NT2/D1 (cell line): ENCODE data around the gene TBC1D22A.

ENCODE experiments used
- DNase-seq: peaks from one replicate; pipeline ENCODE4 v3.0.0-alpha.2; 2011; ENCODE audit warnings: low read depth, low spot score
- H3K27me3 ChIP-seq: 2 replicates; pipeline ENCODE4 v1.6.0; 2011; ENCODE audit warnings: mild to moderate bottlenecking; ENCODE audit not compliant: insufficient read length, insufficient read depth
- H3K36me3 ChIP-seq: 2 replicates; pipeline ENCODE4 v1.6.1; 2011; ENCODE audit warnings: mild to moderate bottlenecking, low read length, mixed read lengths; ENCODE audit not compliant: insufficient read depth, insufficient read length
- H3K4me1 ChIP-seq: 2 replicates; pipeline ENCODE4 v1.5.1; 2011; ENCODE audit not compliant: insufficient read depth, insufficient read length
- H3K4me3 ChIP-seq: 2 replicates; pipeline ENCODE4 v1.5.1; 2011; ENCODE audit warnings: low read depth; ENCODE audit not compliant: insufficient read length
- H3K9ac ChIP-seq: 2 replicates; pipeline ENCODE4 v1.6.0; 2011; ENCODE audit warnings: low read depth; ENCODE audit not compliant: insufficient read length
- H3K9me3 ChIP-seq: 2 replicates; pipeline ENCODE4 v1.5.1; 2011; ENCODE audit warnings: mild to moderate bottlenecking, low read length; ENCODE audit not compliant: insufficient read depth
- SUZ12 ChIP-seq: IDR thresholded peaks from 2 replicates; pipeline ENCODE4 v1.6.1; 2011; ENCODE audit not compliant: insufficient read length, insufficient read depth; ENCODE audit errors: extremely low read depth
- YY1 ChIP-seq: IDR thresholded peaks from 2 replicates; pipeline ENCODE4 v1.6.1; 2011; ENCODE audit not compliant: insufficient read length, insufficient read depth
- ZNF274 ChIP-seq: IDR thresholded peaks from 2 replicates; pipeline ENCODE4 v1.6.1; 2011; ENCODE audit warnings: mild to moderate bottlenecking, low read depth, low read length

Gene TBC1D22A

DNA sequence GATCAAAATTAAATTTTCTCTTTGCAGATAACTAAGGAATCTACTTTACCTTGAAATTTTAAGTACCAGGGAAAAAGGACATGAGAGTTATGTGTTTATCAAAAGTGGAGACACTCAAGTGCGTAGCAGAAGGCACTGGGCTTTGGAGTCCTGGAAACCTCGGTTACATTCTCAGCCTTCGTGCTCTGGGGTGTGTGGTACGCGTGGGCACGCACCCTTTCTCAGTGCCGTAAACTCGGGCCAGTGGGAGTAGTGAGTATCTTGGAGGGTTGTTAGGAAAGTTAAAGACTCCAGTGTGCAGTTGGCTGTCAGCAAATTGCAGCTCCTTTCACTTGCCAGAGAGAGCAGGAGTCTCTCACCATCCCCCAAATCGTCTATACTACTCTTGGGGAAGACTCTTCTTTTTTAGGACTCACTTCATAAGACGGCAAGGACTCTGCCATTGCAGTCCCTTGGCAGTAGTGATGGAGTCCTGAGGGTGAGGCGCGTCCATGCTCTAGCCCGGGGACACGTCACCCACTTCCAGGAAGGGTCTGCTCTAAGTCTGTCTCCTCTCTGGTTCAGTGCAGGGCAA is 171.8 kb downstream of the TBC1D22A start:
- H3K9ac ChIP-seq: no peak overlapping the region

DNA sequence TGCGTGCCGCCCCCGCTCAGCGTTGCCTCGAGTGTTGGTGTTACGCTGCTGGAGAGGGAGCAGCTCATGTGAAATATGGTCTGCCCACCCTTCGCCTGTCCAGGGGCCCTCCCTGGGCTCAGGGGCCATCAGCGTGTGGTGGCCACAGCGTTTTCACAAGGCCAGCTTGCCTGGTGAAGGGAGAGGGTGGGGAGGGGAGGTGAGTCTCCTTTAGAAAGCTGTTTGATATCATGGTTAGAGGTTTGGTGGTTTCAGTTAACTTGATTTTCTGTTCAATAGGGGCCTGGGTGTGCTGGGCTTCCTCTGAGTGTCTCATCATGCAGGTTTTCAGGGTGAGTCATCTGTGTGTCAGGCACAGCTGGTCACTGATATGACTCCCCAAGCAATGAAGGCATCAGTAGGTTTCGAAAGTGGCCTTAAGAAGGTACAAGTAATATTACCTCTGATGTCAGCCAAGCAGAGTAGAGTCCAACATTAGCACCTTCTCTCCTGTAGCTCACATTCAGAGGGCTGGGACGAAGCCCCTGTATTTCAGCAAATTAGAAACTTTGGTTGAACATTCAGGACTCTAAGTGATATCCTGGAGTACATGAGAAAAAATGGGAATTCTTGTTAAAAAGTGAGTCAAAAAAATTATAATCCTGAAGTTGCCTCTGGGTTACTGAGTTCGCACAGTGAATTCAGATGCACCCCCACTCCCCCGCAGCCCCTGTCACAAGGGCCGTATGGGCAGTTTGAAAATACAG is 172.5 kb downstream of the TBC1D22A start:
- Histone ChIP-seq H3K4me3 (no peak overlapping the region), H3K9me3 (no peaks in the 10 kb centered on the region; the same call in 1 of the 2 replicates), H3K9ac (no peak overlapping the region), H3K27me3 (no peaks in the 10 kb centered on the region), H3K36me3 (peaks cover 3% of the 10 kb centered on the region), H3K4me1 (no peaks in the 10 kb centered on the region)
- DNase-seq: no peak
- TF ChIP-seq YY1 (no peak), SUZ12 (no peak), ZNF274 (no peak)

More for the DNA sequence above, 171.8 kb downstream of the TBC1D22A start:
- TF ChIP-seq YY1 (no peak), SUZ12 (no peak), ZNF274 (no peak)
- no peak for DNase-seq
- Histone ChIP-seq H3K4me1 (no peaks in the 10 kb centered on the region), H3K27me3 (no peaks in the 10 kb centered on the region), H3K36me3 (peaks cover 5% of the 10 kb centered on the region), H3K9me3 (no peaks in the 10 kb centered on the region; the same call in 1 of the 2 replicates), H3K4me3 (no peak overlapping the region)

DNA sequence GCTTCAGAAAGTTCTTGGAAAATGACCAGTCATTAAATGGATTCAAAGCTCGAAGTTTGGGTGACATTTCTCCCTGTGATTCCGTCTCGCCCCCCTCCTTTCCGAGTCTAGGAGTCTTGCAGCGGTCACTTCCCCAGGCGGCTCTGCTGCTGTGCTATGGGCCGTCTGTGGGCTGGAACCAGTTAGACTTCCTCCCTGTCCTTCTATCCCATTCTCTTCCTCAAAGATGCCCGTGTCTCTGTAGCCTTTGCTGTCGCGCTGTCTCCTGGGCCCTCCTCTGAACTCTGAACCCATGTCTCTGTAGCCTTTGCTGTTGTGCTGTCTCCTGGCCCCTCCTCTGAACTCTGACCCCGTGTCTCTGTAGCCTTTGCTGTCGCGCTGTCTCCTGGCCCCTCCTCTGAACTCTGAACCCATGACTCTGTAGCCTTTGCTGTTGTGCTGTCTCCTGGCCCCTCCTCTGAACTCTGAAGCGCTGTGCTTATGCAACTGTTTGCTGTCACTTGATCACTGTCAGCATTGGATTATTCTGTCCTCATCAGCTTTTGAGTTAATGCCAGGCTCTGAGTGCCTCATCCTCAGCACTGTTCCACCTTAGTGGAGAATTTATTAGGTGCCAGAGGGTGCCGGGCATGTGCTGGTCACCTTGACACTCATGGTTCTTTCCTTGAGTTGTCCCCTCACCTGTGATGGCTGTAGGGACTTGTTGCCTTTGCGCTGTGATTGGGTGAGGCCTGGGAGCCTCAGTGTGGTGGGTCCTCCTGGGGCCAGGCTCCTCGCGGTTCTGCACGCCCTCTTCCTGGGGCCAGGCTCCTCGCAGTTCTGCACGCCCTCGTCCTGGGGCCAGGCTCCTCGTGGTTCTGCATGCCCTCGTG is 173.3 kb downstream of the TBC1D22A start:
- no peak for DNase-seq
- Histone ChIP-seq H3K36me3 (peaks cover 3% of the 10 kb centered on the region), H3K4me3 (no peak overlapping the region), H3K9me3 (no peaks in the 10 kb centered on the region; the same call in 1 of the 2 replicates), H3K27me3 (no peaks in the 10 kb centered on the region), H3K9ac (no peak overlapping the region), H3K4me1 (no peaks in the 10 kb centered on the region)
- TF ChIP-seq SUZ12: no peak
- no peak for TF ChIP-seq ZNF274
- no peak for TF ChIP-seq YY1

DNA sequence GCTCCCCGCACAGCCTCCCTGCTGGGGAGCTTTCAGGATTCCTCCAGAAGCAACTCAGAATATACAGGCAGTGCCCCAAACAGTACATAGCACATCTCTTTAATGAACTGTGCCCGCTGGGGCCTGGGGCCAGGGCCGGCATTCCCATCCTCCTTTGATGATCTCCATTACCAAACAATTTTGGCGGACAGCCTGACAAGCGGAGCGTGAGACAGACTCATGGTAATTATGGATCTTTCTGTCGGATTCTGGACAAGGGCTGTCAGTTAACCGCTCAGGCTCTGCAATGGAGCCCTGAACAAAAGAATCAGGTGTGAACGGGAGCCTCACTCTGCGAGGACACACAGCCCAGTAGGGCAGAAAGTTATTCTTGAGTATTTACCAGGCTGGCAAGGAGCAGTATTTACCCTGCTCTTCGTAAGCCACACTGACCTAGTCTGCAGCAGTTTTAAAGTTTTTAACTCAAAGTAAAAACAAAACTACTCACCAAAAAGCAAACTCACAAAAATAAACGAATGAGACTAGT is 174.0 kb downstream of the TBC1D22A start:
- TF ChIP-seq YY1: no peak
- no peak for TF ChIP-seq SUZ12
- TF ChIP-seq ZNF274: no peak
- Histone ChIP-seq H3K9me3 (no peaks in the 10 kb centered on the region; the same call in 1 of the 2 replicates), H3K4me1 (no peaks in the 10 kb centered on the region), H3K27me3 (no peaks in the 10 kb centered on the region), H3K9ac (no peak overlapping the region), H3K36me3 (peaks cover 3% of the 10 kb centered on the region), H3K4me3 (no peak overlapping the region)
- DNase-seq: no peak

DNA sequence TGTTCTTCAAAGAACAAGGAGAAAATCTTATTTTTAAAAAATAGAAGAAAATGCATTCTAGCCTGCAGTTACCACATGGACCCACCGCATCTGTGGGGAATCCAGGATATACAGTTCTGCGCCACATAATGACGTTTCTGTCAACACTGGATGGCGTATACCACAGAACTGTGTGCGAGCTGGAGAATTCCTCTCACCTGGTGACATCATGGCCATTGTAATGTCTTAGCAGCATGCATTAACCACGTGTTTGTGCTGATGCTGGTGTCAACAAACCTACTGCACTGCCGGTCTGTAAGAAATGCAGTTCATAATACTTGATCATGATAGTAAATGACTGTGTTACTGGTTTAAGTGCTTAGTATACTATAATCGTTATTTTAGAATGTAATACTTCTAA is 174.7 kb downstream of the TBC1D22A start:
- TF ChIP-seq SUZ12 (no peak), ZNF274 (no peak), YY1 (no peak)
- Histone ChIP-seq H3K9ac (no peak overlapping the region), H3K4me1 (no peaks in the 10 kb centered on the region), H3K27me3 (no peaks in the 10 kb centered on the region), H3K9me3 (no peaks in the 10 kb centered on the region; the same call in 1 of the 2 replicates), H3K36me3 (peaks cover 3% of the 10 kb centered on the region), H3K4me3 (no peak overlapping the region)
- DNase-seq: no peak

DNA sequence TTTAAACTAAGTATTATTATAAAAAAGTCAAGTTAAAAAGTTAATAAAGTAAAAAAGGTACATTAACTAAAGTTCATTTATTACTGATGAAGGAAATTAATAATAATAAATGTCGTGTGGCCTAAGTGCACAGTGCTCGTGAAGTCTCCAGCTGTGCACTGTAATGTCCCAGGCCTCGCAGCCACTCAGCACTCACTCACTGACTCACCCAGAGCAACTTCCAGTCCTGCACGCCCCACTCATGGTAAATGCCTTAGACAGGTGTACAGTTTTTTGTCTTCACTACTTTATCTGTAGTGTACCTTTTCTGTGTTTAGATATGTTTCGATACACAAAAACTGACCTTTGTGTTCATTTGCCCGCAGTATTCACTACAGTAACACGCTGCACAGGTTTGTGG is 175.5 kb downstream of the TBC1D22A start:
- DNase-seq: no peak
- H3K9ac ChIP-seq: no peak overlapping the region
- H3K4me3 ChIP-seq: no peak overlapping the region
- no peaks in the 10 kb centered on the region for H3K27me3 ChIP-seq
- TF ChIP-seq SUZ12 (no peak), YY1 (no peak), ZNF274 (no peak)
- no peaks in the 10 kb centered on the region for H3K4me1 ChIP-seq
- peaks cover 3% of the 10 kb centered on the region for H3K36me3 ChIP-seq
- no peaks in the 10 kb centered on the region; the same call in 1 of the 2 replicates for H3K9me3 ChIP-seq
